Ammon's horn (tissue), 1 donor: ENCODE results near the gene CHCHD1.
"Not testable (repeated sequence)": the region's sequence is repeated elsewhere in the genome, so short reads cannot be mapped to it uniquely, and the experiment has no call there.

ENCODE experiments used
- DNase-seq: peaks from one replicate; pipeline ENCODE4 v3.0.0-alpha.2; 2016; ENCODE audit warnings: low spot score

Gene CHCHD1

DNA sequence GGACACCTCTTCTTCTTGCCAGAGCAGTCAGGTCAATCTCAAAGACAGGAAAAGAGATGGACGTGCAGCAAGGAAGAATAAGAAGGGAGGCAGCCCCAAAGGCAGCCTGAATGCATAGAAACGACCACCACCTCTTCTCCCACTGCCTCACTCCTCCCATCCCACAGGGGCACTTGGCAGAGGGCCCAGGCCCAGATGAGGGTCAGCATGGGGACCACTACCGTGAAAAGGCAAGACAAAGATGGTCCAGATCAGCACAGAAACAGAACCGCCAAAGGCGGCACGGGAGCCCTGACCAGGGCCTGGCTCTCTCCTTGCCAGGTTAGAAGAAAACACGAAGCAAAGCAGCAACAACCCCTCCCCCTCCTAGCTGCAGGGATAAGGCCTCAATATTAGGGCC is 31.5 kb downstream of the CHCHD1 start:
- DNase-seq = no peak

DNA sequence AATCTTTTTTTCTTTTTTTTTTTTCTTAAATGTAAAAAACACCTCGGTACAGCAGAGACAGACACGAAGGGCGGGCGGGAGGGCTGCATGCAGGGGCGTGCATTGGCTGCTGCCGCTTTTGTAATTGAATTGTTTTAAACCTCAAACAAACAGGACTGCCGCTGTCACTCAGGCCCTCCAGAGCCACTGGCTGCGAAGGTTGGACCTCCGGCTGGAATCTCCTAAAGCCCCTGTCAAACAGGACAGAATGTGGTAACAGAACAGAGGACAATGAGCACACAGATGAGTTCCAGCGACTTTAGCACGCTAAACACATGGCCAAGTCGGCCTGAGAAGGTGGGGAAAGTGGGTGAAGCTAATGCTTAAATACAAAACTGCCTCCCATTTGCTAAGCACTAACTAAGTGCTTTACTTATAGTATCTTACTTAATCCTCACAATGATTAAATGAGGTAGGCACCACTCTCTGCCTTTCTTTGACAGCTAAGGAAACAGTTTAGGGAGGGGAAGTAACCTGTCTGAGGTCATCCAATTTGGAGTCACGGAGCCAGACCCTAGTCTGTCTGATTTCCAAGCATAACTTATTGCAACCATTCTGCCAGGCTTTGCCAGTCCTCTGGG is 32.5 kb downstream of the CHCHD1 start:
- DNase-seq = no peak

DNA sequence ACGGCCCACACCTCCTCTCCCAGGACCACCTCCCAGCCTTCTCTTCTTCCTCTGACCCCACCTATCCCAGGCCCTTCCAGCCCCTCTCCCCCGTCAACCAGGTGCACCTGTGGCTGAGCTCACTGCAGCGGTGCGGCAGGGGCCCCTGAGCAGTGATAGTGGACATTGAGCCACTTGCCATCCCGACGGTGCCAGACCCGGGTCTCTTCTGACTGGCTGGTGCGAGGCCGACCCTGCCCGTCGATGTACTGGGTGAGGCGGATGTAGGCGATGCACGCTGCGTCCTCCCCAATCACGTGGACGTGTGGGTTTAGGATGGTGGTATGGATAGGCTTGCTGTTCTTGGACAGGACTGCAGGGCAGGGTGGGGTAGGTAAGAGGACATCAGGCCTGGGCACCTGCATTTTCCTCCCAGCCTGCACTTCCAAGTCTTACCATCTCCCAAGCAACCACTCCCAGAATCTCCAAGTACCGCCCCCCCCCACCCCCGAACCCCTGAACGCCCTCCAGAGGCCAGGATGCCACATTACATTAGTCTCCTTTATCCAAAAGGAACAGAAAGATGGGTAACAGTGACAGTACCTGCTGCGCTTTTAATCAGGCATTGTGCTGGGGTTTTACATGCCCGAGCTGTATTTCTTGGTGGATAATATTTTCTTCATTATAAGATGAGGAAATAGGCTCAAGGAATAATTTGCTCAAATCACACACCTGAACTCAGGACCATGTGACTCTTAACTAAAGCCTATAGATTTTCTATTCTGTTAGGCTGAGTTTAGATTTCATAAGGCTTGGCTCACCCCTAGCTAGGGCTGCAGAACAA is 33.3 kb downstream of the CHCHD1 start:
- no peak for DNase-seq

DNA sequence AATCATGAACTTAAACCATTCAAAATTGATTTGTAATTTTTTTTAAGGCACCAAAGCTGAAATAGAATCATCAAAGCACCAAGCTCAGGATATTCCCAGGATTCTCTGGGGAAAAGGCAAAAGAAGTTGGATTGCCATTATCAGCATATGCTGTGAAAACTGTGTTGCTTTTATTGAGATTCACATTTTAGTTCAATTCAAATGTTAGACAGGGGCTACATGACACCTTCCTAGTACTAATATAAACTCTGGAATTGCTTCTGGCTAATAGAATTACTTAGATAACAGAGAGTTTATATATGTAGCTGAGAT is 33.8 kb downstream of the CHCHD1 start:
- DNase-seq = no peak

DNA sequence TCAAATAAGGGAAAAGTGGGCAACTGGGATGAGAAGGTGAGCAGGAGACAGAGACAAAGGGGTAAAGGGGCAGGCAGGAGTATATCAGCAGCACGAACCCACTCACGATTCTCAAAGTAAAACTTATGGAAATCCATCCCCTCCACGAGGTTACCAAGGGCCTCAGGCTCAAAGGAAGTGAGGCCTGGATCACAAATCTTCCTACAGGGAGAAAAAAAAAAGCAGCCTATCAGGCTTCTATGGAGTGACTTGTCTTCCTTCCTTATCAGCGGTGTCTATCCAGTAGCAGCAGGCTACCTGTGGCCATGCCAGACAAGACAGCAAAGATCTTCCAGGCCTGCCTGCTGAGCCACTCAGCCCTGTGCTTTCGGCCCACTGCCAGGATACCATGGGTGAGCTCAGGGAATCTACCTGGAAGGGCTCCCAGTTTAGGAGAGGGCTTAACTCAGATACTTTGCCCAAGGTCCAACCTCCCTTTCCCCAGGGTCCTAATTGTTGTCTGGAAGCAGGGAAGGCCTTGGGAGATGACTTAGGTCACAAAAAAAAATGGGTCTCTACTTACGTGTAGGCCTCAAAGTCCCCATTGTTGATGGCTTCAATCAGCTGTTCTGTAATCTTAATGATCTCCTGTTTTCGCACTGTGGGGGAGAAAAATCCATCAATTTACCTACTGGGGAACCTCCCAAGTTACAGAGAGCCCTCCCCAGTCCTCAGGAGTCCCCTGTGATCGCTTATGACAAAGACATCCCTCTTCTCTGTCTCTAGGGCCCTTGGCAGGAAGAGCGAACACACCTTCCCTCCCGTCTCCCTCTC is 35.3 kb downstream of the CHCHD1 start:
- no peak for DNase-seq

DNA sequence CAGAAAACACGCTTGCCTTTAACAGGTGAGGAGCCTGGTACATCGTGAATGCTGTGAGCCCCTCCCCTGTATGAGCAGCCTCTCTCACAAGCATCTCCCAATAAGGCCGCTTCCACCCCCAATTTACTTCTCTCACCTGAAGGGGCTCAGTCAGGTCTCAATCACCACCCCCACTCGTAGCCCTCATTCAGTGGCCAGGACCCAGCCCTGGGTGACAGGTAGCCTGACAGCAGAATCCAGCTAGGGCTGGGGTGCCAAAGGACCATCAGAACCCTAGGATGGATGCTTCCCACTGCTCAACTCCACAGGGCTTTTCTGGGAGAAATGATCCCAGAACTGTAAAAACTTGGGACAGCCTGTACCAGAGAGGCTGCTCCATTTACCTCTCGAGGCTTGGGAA is 36.0 kb downstream of the CHCHD1 start:
- no peak for DNase-seq

DNA sequence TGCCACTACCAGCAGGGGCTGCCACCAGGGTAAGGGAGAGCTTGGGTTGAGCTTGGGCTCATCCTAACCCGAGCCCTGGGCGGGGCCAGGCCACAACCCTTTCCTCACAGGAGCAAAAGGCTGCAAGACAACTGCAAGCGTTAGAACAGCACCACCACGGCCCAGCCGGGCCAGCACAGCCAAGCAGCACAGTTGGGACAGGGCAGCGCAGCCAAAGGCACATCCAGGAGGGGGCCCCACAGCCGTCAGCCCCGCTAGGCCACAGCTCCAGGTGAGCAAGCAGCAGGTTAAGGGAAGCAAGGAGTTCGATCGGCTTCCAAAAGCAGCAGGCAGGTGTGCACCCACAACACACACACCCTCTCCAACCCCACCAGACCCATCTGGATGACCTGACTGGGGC is 36.6 kb downstream of the CHCHD1 start:
- DNase-seq = no peak

DNA sequence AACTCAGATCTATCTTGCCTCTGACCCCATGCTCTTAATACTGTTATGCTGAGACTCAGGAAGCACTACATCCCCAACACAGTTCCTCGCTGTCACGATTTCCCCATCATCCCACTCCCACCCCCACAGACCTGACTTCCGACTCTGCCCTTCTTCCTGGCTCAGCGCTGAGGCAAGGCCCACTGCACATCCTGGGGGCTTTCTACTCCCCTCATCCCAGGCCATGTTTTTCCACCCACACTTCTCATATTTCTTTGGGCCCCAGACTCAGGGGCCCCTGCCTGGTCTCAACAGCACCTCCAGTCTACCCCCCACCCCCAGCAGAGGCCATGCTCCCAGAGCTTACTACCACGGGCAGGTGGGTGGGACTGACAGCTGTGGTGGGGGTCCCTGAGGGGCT is 37.2 kb downstream of the CHCHD1 start:
- DNase-seq = no peak

DNA sequence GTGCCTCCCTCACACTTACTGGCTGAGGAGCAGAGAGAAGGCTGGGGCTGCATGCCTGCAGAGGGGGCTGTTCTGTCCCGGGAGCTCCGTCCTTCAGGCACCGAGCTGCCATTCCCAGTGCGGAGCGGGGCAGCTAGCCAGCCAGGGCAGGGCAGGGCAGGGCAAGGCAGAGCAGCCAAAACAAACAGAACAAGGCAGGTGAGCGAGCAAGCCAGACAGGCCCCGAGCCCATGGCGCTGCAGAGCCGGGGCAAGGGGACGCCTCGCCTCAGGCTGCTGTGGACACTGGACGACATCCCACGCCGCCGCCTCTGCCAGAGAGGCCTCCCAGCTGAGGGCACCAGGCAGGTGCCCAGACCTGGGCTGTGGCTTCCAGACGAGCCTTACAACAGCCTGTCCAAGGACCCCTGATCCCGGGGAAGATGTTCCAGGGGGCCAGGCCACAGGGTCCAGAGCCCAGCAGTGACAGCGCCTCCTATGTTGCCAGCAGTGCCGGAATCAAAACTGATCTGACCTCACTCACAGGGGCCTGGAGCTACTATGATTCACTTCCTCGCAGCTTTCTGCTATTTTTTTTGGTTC is 37.8 kb downstream of the CHCHD1 start:
- no peak for DNase-seq

DNA sequence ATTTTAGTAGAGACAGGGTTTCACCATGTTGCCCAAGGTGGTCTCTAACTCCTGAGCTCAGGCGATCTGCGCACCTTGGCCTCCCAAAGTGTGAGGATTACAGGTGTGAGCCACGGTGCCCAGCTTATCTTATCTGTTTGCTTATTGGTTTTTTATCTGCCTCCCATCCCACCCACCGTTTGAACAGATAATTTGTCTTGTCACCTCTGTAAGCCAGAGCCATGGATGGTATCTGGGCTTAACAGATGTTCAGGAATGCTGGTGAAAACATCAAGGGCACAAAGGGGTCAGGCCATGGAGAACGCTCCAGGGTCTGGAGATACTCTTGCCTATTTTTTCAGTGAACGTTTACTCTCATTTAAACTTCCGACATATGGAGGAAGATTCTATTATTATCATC is 41.5 kb downstream of the CHCHD1 start:
- no peak for DNase-seq

DNA sequence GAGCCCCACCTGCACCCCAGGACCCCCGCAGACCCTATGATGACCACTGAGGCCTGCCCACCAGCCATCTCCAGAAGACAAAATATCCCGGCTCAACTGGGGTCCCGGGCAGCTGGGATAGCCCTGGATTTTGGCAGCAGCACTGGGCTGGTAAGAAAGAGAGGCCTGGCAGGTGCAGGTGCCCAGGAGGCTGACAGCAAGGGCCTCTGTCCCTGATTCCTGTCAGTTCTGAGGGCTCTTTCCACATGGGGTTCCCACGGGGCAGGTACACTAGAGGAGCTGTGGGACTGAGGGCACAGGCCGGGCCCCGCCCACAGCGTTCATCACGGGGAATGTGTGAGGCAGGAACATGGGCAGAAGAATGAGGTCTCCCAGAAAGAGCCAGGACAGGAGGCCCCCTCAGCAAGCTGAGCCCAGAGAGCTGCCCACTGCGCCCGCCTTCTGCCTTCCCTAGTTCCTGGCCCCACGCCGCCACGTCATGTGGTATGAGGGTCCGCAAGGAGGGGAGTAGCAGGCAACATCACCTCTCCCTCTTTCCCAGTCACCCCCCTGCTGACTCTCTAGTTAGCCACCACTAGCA is 42.4 kb downstream of the CHCHD1 start:
- no peak for DNase-seq

DNA sequence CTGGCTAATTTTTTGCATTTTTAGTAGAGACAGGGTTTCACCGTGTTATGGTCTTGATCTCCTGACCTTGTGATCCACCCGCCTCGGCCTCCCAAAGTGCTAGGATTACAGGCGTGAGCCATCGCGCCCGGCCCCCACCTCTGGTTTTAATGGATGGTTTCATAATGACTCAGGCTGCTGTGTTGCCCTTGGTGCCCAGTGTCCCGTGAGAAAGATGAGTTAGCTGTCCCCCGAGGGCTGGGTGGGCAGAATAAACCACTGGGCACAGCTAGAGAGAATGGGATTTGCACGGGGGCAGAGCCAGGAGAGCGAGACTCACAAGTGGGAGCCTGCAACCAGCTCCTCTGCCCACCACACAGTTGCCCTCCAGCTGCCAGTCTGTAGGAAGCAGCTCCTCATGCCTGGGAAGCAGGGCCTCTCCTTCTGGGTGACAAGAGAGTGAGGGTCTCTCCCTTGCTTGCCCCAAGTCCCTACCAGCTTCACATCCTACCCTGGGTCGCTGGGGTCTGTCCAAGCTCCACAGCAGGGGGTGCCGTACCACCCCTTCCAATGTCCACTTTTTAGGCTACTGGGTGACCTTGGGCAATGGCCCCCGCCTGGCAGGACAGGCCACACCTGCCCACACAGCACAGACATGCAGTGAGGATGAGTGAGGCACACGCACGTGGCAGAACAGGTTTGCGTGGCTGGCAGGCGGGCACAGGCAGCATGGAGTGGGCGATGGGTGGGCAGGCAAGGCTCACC is 45.7 kb downstream of the CHCHD1 start:
- DNase-seq = no peak

DNA sequence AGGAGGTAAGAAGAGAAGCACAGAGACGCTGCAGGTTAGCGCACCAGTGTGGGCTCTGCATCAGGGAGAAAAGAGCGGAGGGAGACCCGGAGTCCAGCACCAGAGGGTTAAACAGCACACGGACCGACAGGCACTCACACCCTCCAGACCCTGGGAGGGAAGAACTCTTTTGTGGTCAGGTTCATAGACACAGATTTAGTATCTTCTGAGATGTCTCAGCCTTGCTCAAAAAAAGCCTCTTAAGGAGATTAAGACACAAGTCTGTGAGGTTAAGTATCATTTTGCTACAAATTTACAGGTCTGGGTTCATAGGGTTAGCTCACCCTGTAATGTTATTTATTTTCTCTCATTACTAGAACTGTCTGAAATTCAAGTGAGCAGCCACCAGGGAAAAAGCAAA is 46.3 kb downstream of the CHCHD1 start:
- no peak for DNase-seq

DNA sequence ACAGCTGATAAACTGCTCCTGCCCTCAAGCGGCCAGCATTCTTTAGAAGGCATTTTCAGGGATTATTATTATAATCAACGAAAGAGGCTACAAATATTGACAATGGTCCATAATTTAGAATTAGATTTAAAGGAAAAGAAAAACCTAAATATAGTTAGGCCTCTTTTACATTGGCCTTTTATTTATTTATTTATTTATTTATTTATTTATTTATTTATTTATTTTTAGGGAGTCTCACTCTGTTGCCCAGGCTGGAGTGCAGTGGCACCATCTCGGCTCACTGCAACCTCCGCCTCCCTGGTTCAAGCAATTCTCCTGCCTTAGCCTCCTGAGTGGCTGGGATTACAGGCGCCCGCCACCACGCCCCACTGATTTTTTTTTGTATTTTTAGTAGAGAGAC is 47.2 kb downstream of the CHCHD1 start:
- DNase-seq = not testable (repeated sequence)
